HG03025 (cell line): ENCODE results near the gene SMAD6.
"Not testable (repeated sequence)": the region's sequence is repeated elsewhere in the genome, so short reads cannot be mapped to it uniquely, and the experiment has no call there.

ENCODE experiments used
- ATAC-seq: cut with Tn5 transposase; IDR thresholded peaks from one replicate; pipeline ENCODE4 v1.9.1; 2021; ENCODE audit warnings: mild to moderate bottlenecking, moderate library complexity; ENCODE audit not compliant: unreplicated experiment, low FRiP score

Gene SMAD6

GRCh38 chr15:66808181-66808824 lies 106.3 kb downstream of the SMAD6 start:
- no peak for ATAC-seq

- no peak for ATAC-seq
These were observed 107.6 kb downstream of the SMAD6 start for GRCh38 chr15:66809664-66810063.

- no peak for ATAC-seq
These were observed 113.3 kb downstream of the SMAD6 start for GRCh38 chr15:66815318-66815717.

GRCh38 chr15:66816201-66816600 lies 114.2 kb downstream of the SMAD6 start:
- no peak for ATAC-seq

GRCh38 chr15:66819084-66819483 lies 117.0 kb downstream of the SMAD6 start:
- ATAC-seq = no peak

GRCh38 chr15:66820481-66821176 lies 118.6 kb downstream of the SMAD6 start:
- no peak for ATAC-seq

DNA sequence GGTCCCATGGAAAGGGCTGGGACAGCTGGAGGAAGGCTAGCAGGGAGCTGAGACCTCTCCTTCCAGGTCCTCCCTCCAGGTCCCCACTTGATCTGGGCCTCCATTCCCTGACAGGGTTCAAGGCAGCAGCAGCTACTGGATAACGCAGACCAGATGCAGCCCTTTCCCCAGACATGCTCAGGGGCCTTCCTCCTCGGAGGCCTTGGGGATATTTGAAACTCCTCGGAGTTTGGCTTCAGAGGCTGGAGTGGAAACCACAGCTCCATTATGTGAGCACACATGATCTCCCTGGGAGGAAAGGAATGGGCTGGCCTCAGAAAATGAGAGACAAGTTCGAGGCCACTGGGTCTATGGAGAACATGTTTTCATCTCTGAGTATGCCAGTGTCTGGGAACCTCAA lies 119.3 kb downstream of the SMAD6 start:
- ATAC-seq = no peak

DNA sequence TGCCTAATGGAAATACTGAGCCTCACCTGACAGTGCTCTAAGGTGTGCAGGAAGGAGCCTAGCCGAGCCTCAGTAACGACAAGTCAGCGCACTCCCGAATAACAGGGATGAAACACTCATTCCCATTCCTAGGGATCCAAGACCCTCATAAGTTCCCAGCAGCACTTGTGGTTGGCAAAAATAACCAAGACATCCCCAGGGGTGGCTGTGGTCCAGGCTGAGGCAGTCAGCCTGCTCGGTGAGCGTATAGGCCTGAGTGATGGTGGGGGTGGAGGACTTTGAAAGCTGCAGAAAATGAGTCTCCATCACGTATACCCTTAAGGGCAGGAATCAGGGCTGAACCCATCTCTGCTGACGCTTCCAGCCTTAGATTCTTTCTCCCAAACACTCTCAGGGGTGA lies 120.1 kb downstream of the SMAD6 start:
- ATAC-seq = no peak

GRCh38 chr15:66822576-66822975 lies 120.5 kb downstream of the SMAD6 start:
- no peak for ATAC-seq

- no peak for ATAC-seq
These were observed 121.6 kb downstream of the SMAD6 start for GRCh38 chr15:66823601-66824000.

DNA sequence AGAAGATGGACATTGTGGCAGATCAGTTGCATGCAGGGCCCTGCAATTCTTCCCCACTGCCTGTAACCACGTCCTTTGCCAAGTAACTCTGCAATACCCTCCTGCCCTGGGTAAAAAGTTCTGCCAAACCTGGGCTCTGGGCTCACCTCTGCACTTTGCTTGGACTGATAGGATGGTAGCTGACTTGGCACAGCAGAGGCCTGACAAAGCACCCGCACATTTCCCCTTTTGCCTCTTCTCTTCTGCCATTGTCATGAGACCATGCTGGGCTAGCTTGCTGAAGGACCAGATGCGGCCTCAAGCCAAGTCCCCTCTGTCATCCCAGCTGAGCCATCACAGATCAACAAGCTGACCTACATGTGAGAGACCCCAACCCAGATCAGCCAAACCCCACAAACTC lies 122.4 kb downstream of the SMAD6 start:
- ATAC-seq = no peak

DNA sequence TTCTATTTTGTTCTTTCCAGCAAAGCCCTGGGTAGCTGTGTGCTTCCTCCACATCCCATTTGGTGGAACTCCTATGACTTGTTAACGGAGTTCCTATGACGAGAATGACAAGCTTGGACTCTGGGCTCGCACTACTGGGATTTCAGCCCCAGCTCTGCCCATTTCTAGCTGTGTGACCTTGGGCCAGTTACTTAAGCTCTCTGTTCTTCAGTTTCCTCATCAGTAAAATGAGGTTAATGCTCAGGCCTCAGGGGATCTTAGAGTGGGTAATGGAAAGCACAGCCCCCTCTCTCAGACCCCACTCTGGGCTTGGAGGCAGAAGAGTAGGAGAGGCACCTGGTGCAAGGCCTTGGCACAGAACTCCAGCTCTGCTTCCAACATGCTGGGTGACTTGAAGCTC lies 123.1 kb downstream of the SMAD6 start:
- no peak for ATAC-seq

DNA sequence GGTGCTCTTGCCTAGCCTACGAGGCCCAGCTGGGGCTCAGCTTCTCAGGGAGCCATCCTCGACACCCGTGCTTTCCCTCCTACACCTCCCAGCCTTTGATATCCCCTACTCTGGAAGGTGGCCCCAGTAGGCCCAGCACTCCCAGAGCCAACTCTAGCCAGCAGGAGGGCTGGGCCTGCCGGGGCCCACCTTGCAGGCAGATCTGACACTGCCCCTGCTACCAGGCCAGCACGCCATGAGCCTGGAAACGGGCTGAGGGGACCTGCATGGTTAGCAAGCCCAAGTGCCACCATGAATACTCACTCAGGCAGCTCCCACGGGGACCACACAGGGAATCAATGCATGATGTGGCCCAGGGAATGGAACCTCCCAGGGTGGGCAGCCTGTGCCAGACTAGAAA lies 123.7 kb downstream of the SMAD6 start:
- no peak for ATAC-seq

DNA sequence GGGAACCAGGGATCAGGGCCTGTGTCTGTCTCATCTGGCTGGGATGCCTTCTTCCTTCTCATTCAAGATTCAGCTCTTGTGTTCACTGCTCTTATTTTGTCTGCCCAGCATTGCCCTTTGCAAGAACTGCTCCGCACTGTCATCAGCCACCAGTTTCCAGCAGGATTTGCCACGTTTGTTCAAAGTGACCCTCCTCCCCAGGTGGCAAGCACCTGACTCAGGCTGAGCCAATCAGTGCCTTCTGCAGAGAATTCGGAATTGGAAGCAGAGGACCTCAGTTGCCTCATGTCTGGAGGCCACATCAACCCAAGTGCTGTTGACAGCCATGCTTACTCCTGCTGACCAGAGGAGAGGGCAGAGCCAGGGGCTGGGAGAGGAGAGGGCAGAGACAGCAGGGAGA lies 124.5 kb downstream of the SMAD6 start:
- no peak for ATAC-seq

DNA sequence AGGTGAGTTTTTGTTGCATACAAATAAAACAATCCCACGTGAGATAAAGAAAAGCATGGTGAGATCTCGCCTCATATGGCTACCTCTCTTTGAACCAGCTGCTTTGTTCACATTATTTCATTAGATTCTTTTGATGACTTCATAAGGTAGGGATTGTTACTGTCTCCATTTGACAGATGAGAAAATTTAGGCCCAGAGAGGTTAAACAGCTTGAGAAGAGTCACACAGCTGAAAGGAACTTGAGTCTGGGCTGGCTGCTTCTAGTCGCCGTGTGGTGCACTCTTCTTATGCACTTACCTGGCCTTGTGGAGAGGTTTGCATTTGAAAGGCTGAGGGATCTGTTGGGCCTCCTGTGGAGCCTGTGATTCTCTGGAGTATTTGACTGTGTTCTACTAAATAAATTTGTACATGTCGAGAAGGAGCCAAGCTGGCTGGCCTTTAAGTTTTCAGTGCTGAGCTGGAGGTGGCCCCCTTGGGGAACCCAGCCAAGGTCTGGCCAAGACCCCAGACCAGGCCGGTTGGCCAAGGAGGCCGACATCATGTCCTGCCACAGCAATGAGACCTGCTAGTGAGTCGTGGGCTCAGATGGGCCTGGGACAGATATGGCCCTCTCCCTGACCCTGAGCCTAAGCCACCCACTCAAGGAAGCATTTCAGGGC lies 125.1 kb downstream of the SMAD6 start:
- no peak for ATAC-seq

DNA sequence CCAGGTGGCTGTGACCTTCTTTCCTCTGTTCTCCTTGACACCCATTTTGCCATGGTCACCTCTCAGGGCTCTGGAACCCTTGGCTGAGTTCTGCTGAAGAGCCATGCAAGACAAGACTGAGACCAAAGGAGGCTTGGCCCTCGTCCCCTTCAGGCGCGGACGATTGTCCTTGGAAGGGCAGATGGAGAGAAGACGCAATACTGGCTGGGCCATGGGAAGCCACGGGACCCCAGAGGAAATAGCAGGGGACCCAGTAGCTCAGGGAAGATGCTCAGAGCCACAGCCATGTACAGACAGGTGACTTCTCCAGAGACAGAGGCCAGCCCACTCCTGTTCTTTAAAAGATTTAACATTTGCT lies 125.6 kb downstream of the SMAD6 start:
- ATAC-seq = no peak

- ATAC-seq = not testable (repeated sequence)
These were observed 126.9 kb downstream of the SMAD6 start for GRCh38 chr15:66828817-66829541.

GRCh38 chr15:66829551-66830121 lies 127.6 kb downstream of the SMAD6 start:
- no peak for ATAC-seq

DNA sequence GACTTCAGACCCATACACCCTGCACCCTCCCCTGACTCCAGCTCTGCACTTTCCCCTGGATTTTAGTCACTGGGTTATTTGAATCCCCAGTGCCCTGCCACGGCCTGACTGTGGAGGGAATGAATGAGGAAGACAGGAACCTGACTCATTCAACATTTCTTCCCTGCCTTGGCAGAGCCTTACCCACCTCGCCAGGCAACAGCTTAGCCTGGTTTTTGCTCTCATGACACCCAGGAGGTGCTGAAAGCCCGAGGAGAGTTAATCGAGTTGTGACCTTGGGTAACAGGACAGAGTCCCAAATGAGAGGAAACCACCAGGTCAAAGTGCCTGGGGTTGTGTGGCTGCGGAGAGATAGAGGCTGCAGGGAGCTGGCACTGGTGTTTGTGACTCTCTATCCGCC lies 128.3 kb downstream of the SMAD6 start:
- ATAC-seq = no peak

- no peak for ATAC-seq
These were observed 128.8 kb downstream of the SMAD6 start for GRCh38 chr15:66830823-66831222.

- no peak for ATAC-seq
These were observed 129.3 kb downstream of the SMAD6 start for GRCh38 chr15:66831289-66831688.
